ENCODE results near the gene TSC22D3. TPM values are rescaled to one million over a fixed set of nuclear protein-coding genes. Genes with fewer than 3 reads are reported as not detected.

Gene TSC22D3
- total RNA-seq, 1 donor from 2014 or later: 212 TPM

DNA sequence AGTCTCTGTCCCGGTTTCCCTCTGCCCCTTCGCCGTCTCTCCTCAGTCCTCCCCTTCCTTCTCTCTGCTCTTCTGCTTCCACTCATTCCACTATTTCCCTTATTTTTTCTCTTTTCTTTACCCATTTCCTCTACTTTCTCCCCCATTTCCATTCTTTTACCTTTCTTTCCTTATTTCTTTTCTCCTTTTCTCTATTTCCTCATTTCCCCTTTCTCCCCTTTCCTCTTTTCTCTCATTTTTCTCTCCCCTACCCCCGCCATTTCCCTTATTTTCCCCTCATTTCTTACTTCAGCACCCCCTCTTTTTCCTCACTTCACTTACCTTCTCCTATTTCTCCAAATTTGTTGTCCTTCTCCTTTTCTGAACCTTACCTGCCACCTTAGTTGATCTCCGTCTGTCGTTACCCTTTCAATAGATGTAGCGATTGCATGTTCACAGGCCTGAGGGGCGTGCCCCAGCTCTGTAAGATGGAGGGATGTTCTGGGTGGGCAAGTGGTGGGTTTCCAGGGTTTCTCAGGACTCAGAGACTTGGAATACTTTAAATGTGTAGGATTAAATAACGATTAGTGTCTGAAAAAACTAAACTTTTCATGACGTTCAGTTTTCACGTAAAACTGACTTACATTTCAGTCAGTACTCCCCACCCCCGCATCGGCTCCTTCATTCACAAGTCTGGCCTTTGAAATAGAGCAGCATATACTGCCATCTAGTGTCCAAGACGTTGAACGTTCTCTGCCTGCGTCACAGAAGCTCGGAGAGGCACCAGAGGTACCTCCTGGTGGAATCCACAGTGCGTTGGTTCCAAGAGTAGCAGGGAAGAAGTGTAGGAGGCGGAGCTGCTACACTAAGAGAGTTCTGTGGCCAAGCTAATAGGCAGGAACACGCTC lies 1.3 kb upstream of the TSC22D3 start:
- Mint-ChIP-seq H3K36me3 (ENCODE audit: unreplicated experiment) (no peaks in the 10 kb centered on the region), H3K27ac (ENCODE audit: unreplicated experiment) (peak overlapping the region; percentile 91), H3K4me1 (ENCODE audit: unreplicated experiment) (peaks cover 16% of the 10 kb centered on the region), H3K9me3 (ENCODE audit: unreplicated experiment) (no peaks in the 10 kb centered on the region), H3K4me3 (ENCODE audit: unreplicated experiment) (peak overlapping the region; percentile 82), H3K27me3 (ENCODE audit: unreplicated experiment) (no peaks in the 10 kb centered on the region)
- TF ChIP-seq, protein P1, sequence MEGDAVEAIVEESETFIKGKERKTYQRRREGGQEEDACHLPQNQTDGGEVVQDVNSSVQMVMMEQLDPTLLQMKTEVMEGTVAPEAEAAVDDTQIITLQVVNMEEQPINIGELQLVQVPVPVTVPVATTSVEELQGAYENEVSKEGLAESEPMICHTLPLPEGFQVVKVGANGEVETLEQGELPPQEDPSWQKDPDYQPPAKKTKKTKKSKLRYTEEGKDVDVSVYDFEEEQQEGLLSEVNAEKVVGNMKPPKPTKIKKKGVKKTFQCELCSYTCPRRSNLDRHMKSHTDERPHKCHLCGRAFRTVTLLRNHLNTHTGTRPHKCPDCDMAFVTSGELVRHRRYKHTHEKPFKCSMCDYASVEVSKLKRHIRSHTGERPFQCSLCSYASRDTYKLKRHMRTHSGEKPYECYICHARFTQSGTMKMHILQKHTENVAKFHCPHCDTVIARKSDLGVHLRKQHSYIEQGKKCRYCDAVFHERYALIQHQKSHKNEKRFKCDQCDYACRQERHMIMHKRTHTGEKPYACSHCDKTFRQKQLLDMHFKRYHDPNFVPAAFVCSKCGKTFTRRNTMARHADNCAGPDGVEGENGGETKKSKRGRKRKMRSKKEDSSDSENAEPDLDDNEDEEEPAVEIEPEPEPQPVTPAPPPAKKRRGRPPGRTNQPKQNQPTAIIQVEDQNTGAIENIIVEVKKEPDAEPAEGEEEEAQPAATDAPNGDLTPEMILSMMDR (IDR thresholded peaks at IDR 0.05): peak; percentile 83
- peak; percentile 89 for DNase-seq (ENCODE audit: extremely low spot score, unreplicated experiment)

DNA sequence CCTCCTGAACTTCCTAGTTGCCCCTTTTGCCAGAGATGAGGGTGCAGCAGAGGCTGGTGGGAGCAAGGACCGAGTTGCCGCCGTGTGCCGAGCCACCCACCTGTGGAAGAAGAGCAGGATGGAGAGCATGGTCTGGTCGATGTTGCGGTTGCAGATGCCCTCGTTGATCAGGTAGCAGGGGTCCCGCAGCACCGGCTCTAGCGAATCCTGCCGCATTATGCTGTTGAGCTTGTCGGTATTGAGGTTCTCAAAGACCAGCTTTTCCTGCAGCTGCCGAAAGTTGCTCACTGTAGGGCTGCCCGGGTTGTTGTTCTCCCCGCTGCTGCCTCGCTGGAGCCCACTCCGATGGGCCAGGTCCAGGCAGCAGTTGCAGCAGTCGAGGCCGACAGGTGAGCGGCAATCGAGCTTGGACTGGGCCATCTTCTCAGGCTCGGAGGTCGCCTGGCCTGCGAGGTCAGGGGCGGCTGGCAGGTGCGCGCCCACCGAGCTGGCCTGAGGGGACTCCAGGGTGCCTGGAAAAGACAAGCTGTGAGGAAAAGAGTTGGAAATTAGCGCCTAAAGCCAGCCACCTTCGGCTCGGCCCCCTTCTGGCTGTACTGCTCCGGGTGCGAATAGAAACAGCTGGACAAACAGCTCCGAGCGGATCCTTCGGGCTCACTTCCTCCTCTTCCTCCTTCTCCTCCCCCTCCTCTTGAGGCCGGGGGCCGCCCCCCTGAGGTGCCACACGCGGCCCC lies 420 bp downstream of the TSC22D3 start:
- H3K4me1 Mint-ChIP-seq (ENCODE audit: unreplicated experiment): peaks cover 16% of the 10 kb centered on the region
- H3K9me3 Mint-ChIP-seq (ENCODE audit: unreplicated experiment): no peaks in the 10 kb centered on the region
- no peak overlapping the region for H3K27ac Mint-ChIP-seq (ENCODE audit: unreplicated experiment)
- TF ChIP-seq, protein P1 (IDR thresholded peaks at IDR 0.05): peak; percentile 33
- no peaks in the 10 kb centered on the region for H3K27me3 Mint-ChIP-seq (ENCODE audit: unreplicated experiment)
- H3K36me3 Mint-ChIP-seq (ENCODE audit: unreplicated experiment): no peaks in the 10 kb centered on the region
- peak overlapping the region; percentile 82 for H3K4me3 Mint-ChIP-seq (ENCODE audit: unreplicated experiment)
- no peak for DNase-seq (ENCODE audit: extremely low spot score, unreplicated experiment)

DNA sequence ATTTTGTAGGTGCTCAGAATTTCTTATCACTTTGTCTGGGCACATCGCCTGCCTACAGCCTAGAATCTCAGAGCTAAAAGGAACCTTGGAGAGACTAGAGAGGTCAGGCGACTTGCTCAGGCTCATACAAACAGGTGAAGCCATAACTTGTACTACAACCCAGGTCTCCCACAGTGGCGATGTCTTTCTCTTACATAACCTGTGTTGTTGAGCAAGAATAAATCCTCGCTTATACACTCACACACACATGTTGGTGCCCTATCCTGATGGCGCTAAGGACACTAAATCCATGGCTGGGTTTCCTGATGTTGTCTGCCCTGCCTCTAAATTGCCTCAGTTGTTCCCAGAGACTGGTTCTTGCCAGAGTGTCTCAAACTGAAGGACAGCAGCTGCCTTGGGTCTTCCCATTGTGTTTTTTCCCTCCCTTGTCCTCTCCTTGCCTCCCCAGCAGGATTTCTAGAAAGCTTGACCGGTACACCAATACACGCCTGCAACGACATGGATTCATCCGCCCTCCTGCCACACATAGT lies 1.6 kb downstream of the TSC22D3 start:
- H3K4me3 Mint-ChIP-seq (ENCODE audit: unreplicated experiment): no peak overlapping the region
- peaks cover 16% of the 10 kb centered on the region for H3K4me1 Mint-ChIP-seq (ENCODE audit: unreplicated experiment)
- TF ChIP-seq, protein P1 (IDR thresholded peaks at IDR 0.05): no peak
- H3K9me3 Mint-ChIP-seq (ENCODE audit: unreplicated experiment): no peaks in the 10 kb centered on the region
- no peaks in the 10 kb centered on the region for H3K27me3 Mint-ChIP-seq (ENCODE audit: unreplicated experiment)
- DNase-seq (ENCODE audit: extremely low spot score, unreplicated experiment): no peak
- H3K36me3 Mint-ChIP-seq (ENCODE audit: unreplicated experiment): no peaks in the 10 kb centered on the region
- H3K27ac Mint-ChIP-seq (ENCODE audit: unreplicated experiment): no peak overlapping the region

DNA sequence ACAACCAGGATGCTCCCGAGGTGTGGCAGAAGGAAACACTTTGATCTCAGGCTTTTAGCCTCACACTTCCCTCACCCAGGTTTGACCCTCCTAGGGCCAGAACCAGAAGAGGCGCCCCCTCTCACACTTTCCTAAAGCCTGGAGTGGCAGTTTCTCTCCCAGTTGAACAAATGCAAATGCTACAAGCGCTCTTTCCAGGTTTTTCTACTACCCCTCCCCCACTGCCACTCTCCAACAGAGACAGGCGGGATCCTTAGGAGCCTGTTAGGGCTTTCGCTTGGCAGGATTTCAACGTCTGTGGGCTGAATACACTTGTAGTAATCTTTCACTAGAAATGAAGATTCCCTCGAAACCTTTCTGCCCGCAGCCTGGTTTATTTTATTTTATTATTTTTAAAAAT lies 2.4 kb downstream of the TSC22D3 start:
- Mint-ChIP-seq H3K9me3 (ENCODE audit: unreplicated experiment) (no peaks in the 10 kb centered on the region), H3K4me1 (ENCODE audit: unreplicated experiment) (peaks cover 16% of the 10 kb centered on the region), H3K4me3 (ENCODE audit: unreplicated experiment) (no peak overlapping the region), H3K27ac (ENCODE audit: unreplicated experiment) (no peak overlapping the region), H3K27me3 (ENCODE audit: unreplicated experiment) (no peaks in the 10 kb centered on the region), H3K36me3 (ENCODE audit: unreplicated experiment) (no peaks in the 10 kb centered on the region)
- TF ChIP-seq, protein P1 (IDR thresholded peaks at IDR 0.05): no peak
- DNase-seq (ENCODE audit: extremely low spot score, unreplicated experiment): no peak

Measured in osteocyte (in vitro differentiated cells).